ENCODE measurements around the gene SPRR5. TPM values are rescaled to one million over a fixed set of nuclear protein-coding genes. Genes with fewer than 3 reads are reported as not detected.

Gene SPRR5
- polyA plus RNA-seq, 1 donor (not counting 4 experiments of a cell fraction or from before 2014, with no cell fraction given) = 0.30 TPM

- no peak overlapping the region for H3K9ac ChIP-seq (ENCODE audit: control insufficient read depth, extremely low read depth, insufficient read depth, low read length)
- no peaks in the 10 kb centered on the region for H3K9me1 ChIP-seq (ENCODE audit: control insufficient read depth, extremely low read depth, insufficient read depth, low read length)
- H3K36me3 ChIP-seq (ENCODE audit: control insufficient read depth in 2 of 2, extremely low read depth in 1 of 2, insufficient read depth in 2 of 2, low read length in 2 of 2) = no peaks in the 10 kb centered on the region
- peaks cover 41% of the 10 kb centered on the region for H3K4me1 ChIP-seq (ENCODE audit: control insufficient read depth, extremely low read depth, insufficient read depth, low read length)
- H3K4me3 ChIP-seq (ENCODE audit: control insufficient read depth in 2 of 3, extremely low read depth in 1 of 3, insufficient read depth in 2 of 3, low read depth in 1 of 3, low read length in 3 of 3) = no peak overlapping the region
- dilution Hi-C loops (cut with MboI; ENCODE audit: extremely low pct_ligation_motif_present, low sequenced_read_pairs) = no loop called here
- no peaks in the 10 kb centered on the region for H4K20me1 ChIP-seq (ENCODE audit: control insufficient read depth, extremely low read depth, insufficient read depth, low read length)
- DNase-seq (ENCODE audit: low read depth, low spot score) = no peak
- H3K79me2 ChIP-seq (ENCODE audit: control insufficient read depth, insufficient read depth, low read length) = no peaks in the 10 kb centered on the region
- H2AFZ ChIP-seq (ENCODE audit: control insufficient read depth, low read length) = no peak overlapping the region
- H3K27me3 ChIP-seq (ENCODE audit: control insufficient read depth, extremely low read depth, insufficient read depth, low read length) = no peaks in the 10 kb centered on the region
- no peak overlapping the region for H3K4me2 ChIP-seq (ENCODE audit: control insufficient read depth, extremely low read depth, insufficient read depth, low read depth, low read length)
- H3K9me3 ChIP-seq (ENCODE audit: control insufficient read depth, low read depth, low read length) = no peaks in the 10 kb centered on the region
- TF ChIP-seq EZH2 (IDR thresholded peaks at IDR 0.05; ENCODE audit: low read length) = no peak
- no peak for TF ChIP-seq CTCF (optimal IDR thresholded peaks at IDR 0.05 in 1 of 3, IDR thresholded peaks at IDR 0.05 in 1 of 3, conservative IDR thresholded peaks at IDR 0.05 in 1 of 3; ENCODE audit: extremely low read depth in 1 of 3, insufficient read depth in 2 of 3, low read length in 3 of 3)
- no peak for FAIRE-seq
- no peak overlapping the region for H3K27ac ChIP-seq (ENCODE audit: control insufficient read depth, insufficient read depth, low read length)
Measured at GRCh38 chr1:152902636-152903035, 44.4 kb upstream of the SPRR5 start.

GRCh38 chr1:152904688-152905440 is 42.1 kb upstream of the SPRR5 start:
- H3K4me3 ChIP-seq (ENCODE audit: control insufficient read depth in 2 of 3, extremely low read depth in 1 of 3, insufficient read depth in 2 of 3, low read depth in 1 of 3, low read length in 3 of 3) = no peak overlapping the region
- H3K79me2 ChIP-seq (ENCODE audit: control insufficient read depth, insufficient read depth, low read length) = no peaks in the 10 kb centered on the region
- no peaks in the 10 kb centered on the region for H3K36me3 ChIP-seq (ENCODE audit: control insufficient read depth in 2 of 2, extremely low read depth in 1 of 2, insufficient read depth in 2 of 2, low read length in 2 of 2)
- peak overlapping the region; percentile 92 for H3K27ac ChIP-seq (ENCODE audit: control insufficient read depth, insufficient read depth, low read length)
- H3K27me3 ChIP-seq (ENCODE audit: control insufficient read depth, extremely low read depth, insufficient read depth, low read length) = no peaks in the 10 kb centered on the region
- dilution Hi-C loops (cut with MboI; ENCODE audit: extremely low pct_ligation_motif_present, low sequenced_read_pairs) = no loop called here
- peaks cover 49% of the 10 kb centered on the region for H3K4me1 ChIP-seq (ENCODE audit: control insufficient read depth, extremely low read depth, insufficient read depth, low read length)
- peak; percentile 55 for FAIRE-seq
- no peaks in the 10 kb centered on the region for H3K9me1 ChIP-seq (ENCODE audit: control insufficient read depth, extremely low read depth, insufficient read depth, low read length)
- no peak for DNase-seq (ENCODE audit: low read depth, low spot score)
- H3K9ac ChIP-seq (ENCODE audit: control insufficient read depth, extremely low read depth, insufficient read depth, low read length) = peak overlapping the region; percentile 71
- peak overlapping the region; percentile 1 for H2AFZ ChIP-seq (ENCODE audit: control insufficient read depth, low read length)
- no peaks in the 10 kb centered on the region for H3K9me3 ChIP-seq (ENCODE audit: control insufficient read depth, low read depth, low read length)
- H3K4me2 ChIP-seq (ENCODE audit: control insufficient read depth, extremely low read depth, insufficient read depth, low read depth, low read length) = peak overlapping the region; percentile 41
- TF ChIP-seq CTCF (optimal IDR thresholded peaks at IDR 0.05 in 1 of 3, IDR thresholded peaks at IDR 0.05 in 1 of 3, conservative IDR thresholded peaks at IDR 0.05 in 1 of 3; ENCODE audit: extremely low read depth in 1 of 3, insufficient read depth in 2 of 3, low read length in 3 of 3) (no peak), EZH2 (IDR thresholded peaks at IDR 0.05; ENCODE audit: low read length) (no peak)
- H4K20me1 ChIP-seq (ENCODE audit: control insufficient read depth, extremely low read depth, insufficient read depth, low read length) = no peaks in the 10 kb centered on the region

All from keratinocyte (primary cell).